Neural cell (in vitro differentiated cells): ENCODE data around the gene PRDM15. TPM values are rescaled to one million over a fixed set of nuclear protein-coding genes. Genes with fewer than 3 reads are reported as not detected.

Source experiments
- H2AFZ ChIP-seq: fragments of 200-600, 300-800 bp; sonication (generic), shearing (Covaris generic); 2 replicates; pipeline ENCODE4 v1.6.0; 2014; ENCODE audit warnings: low read depth, mild to moderate bottlenecking, antibody characterized with exemption, low read length, moderate library complexity
- H3F3A ChIP-seq: fragments of 200-600 bp; shearing (Covaris generic); 2 replicates; pipeline ENCODE4 v1.6.1; 2016; ENCODE audit warnings: mild to moderate bottlenecking, moderate library complexity, mixed read lengths, antibody characterized with exemption, low read length; ENCODE audit not compliant: insufficient read depth, poor library complexity, severe bottlenecking
- H3K27ac ChIP-seq: fragments of 200-600, 300-800 bp; sonication (generic), shearing (Covaris generic); 2 replicates; pipeline ENCODE4 v1.5.1; 2014; ENCODE audit warnings: mild to moderate bottlenecking, low read length, moderate library complexity
- H3K27me3 ChIP-seq: fragments of 300-800, 200-600 bp; sonication (generic), shearing (Covaris generic); 2 replicates; pipeline ENCODE4 v1.6.0; 2014; ENCODE audit warnings: mild to moderate bottlenecking, low read depth, low read length, moderate library complexity; ENCODE audit not compliant: insufficient read depth
- H3K36me3 ChIP-seq: fragments of 300-800, 200-600 bp; sonication (generic), shearing (Covaris generic); 2 replicates; pipeline ENCODE4 v1.5.1; 2014; ENCODE audit warnings: mild to moderate bottlenecking, antibody characterized with exemption, low read length, moderate library complexity; ENCODE audit not compliant: insufficient read depth
- H3K4me2 ChIP-seq: fragments of 300-800, 200-600 bp; sonication (generic), shearing (Covaris generic); 2 replicates; pipeline ENCODE4 v1.6.0; 2014; ENCODE audit warnings: mild to moderate bottlenecking, low read length
- H3K4me3 ChIP-seq: fragments of 300-800, 200-600 bp; sonication (generic), shearing (Covaris generic); 2 replicates; pipeline ENCODE4 v1.5.1; 2014; ENCODE audit warnings: mild to moderate bottlenecking, low read length, moderate library complexity
- H3K79me2 ChIP-seq: fragments of 200-600 bp; shearing (Covaris generic); replicated peaks from 2 replicates; pipeline ENCODE4 v1.6.0; 2014; ENCODE audit warnings: mild to moderate bottlenecking, low read length, moderate library complexity; ENCODE audit not compliant: insufficient read depth
- H3K9ac ChIP-seq: fragments of 300-800, 200-600 bp; sonication (generic), shearing (Covaris generic); 2 replicates; pipeline ENCODE4 v1.6.1; 2016; ENCODE audit warnings: mild to moderate bottlenecking, low read length, mixed read lengths
- H3K9me2 ChIP-seq: fragments of 200-600 bp; shearing (Covaris generic); 2 replicates; pipeline ENCODE4 v1.6.1; 2016; ENCODE audit warnings: mild to moderate bottlenecking, low read length, mixed read lengths; ENCODE audit not compliant: insufficient read depth
- H3K9me3 ChIP-seq: fragments of 200-600, 300-800 bp; sonication (generic), shearing (Covaris generic); 2 replicates; pipeline ENCODE4 v1.6.1; 2016; ENCODE audit warnings: mild to moderate bottlenecking, mixed run types, low read length, moderate library complexity, mixed read lengths
- H4K20me1 ChIP-seq: fragments of 200-600 bp; shearing (Covaris generic); 2 replicates; pipeline ENCODE4 v1.6.1; 2016; ENCODE audit warnings: mild to moderate bottlenecking, mixed run types; ENCODE audit not compliant: insufficient read depth
- CTCF ChIP-seq: fragments of 450-650 bp; IDR thresholded peaks from 2 replicates; pipeline ENCODE4 v1.5.1; 2014; ENCODE audit warnings: antibody characterized with exemption, mild to moderate bottlenecking, moderate library complexity; ENCODE audit not compliant: poor library complexity, severe bottlenecking
- EP300 ChIP-seq: fragments of 450-650 bp; conservative IDR thresholded peaks from 2 replicates; pipeline ENCODE4 v1.6.1; 2014; ENCODE audit warnings: antibody characterized with exemption, mild to moderate bottlenecking, moderate library complexity; ENCODE audit not compliant: poor library complexity, severe bottlenecking
- EZH2 ChIP-seq: fragments of 200-600, 300-800 bp; shearing (Covaris generic), sonication (generic); IDR thresholded peaks from 2 replicates; pipeline ENCODE4 v1.6.1; 2014; ENCODE audit warnings: antibody characterized with exemption, low read length, borderline replicate concordance, mild to moderate bottlenecking; ENCODE audit not compliant: insufficient read depth, poor library complexity, severe bottlenecking
- MXI1 ChIP-seq: fragments of 450-650 bp; conservative IDR thresholded peaks from 2 replicates; pipeline ENCODE4 v1.6.1; 2014; ENCODE audit warnings: antibody characterized with exemption, mild to moderate bottlenecking; ENCODE audit not compliant: poor library complexity, severe bottlenecking
- POLR2AphosphoS5 ChIP-seq: IDR thresholded peaks from 2 replicates; pipeline ENCODE4 v1.6.1; 2012
- RAD21 ChIP-seq: fragments of 450-650 bp; conservative IDR thresholded peaks from 2 replicates; pipeline ENCODE4 v1.6.1; 2014; ENCODE audit warnings: antibody characterized with exemption, mild to moderate bottlenecking, moderate library complexity
- REST ChIP-seq: IDR thresholded peaks from 2 replicates; pipeline ENCODE4 v1.6.1; 2012; ENCODE audit warnings: borderline replicate concordance
- SMC3 ChIP-seq: fragments of 450-650 bp; conservative IDR thresholded peaks from 2 replicates; pipeline ENCODE4 v1.6.1; 2014; ENCODE audit warnings: antibody characterized with exemption, mild to moderate bottlenecking, moderate library complexity; ENCODE audit not compliant: poor library complexity
- TAF1 ChIP-seq: IDR thresholded peaks from 2 replicates; pipeline ENCODE4 v1.6.1; 2012; ENCODE audit warnings: low read depth
- polyA plus RNA-seq: library from polyadenylated mRNA; depleted of rRNA; stranded (reverse); fragments of >200 nt; gene quantifications from 2 replicates; pipeline ENCODE4 v1.2.3, GENCODE V29; 2014

PRDM15 gene
- polyA plus RNA-seq, 1 donor from 2014 or later = 4.1 TPM

GRCh38 chr21:41848533-41848932 is 30.6 kb downstream of the PRDM15 start:
- H3K9me3 ChIP-seq = no peaks in the 10 kb centered on the region
- H3K36me3 ChIP-seq = no peaks in the 10 kb centered on the region
- H3K79me2 ChIP-seq = no peaks in the 10 kb centered on the region
- H3K9me2 ChIP-seq = no peaks in the 10 kb centered on the region
- no peak overlapping the region for H3K4me2 ChIP-seq
- TF ChIP-seq RAD21 (no peak), SMC3 (no peak), REST (no peak), TAF1 (no peak), EZH2 (no peak), MXI1 (no peak), EP300 (no peak), POLR2AphosphoS5 (no peak), CTCF (no peak)
- H4K20me1 ChIP-seq = no peaks in the 10 kb centered on the region
- no peaks in the 10 kb centered on the region for H3K27me3 ChIP-seq
- no peaks in the 10 kb centered on the region for H3F3A ChIP-seq
- H3K4me3 ChIP-seq = no peak overlapping the region
- H2AFZ ChIP-seq = no peak overlapping the region
- H3K9ac ChIP-seq = no peak overlapping the region
- no peak overlapping the region for H3K27ac ChIP-seq

- Histone ChIP-seq H3K9me2 (no peaks in the 10 kb centered on the region), H3K4me3 (no peak overlapping the region), H3K79me2 (no peaks in the 10 kb centered on the region), H3K27me3 (no peaks in the 10 kb centered on the region), H3K9me3 (no peaks in the 10 kb centered on the region), H3K36me3 (no peaks in the 10 kb centered on the region), H3K27ac (no peak overlapping the region), H3K4me2 (no peak overlapping the region), H3K9ac (no peak overlapping the region), H2AFZ (no peak overlapping the region), H4K20me1 (no peaks in the 10 kb centered on the region), H3F3A (no peaks in the 10 kb centered on the region)
- no peak for TF ChIP-seq MXI1
- TF ChIP-seq RAD21 = no peak
- TF ChIP-seq POLR2AphosphoS5 = no peak
- no peak for TF ChIP-seq EZH2
- TF ChIP-seq EP300 = no peak
- TF ChIP-seq SMC3 = no peak
- no peak for TF ChIP-seq TAF1
- TF ChIP-seq CTCF = no peak
These were observed 31.9 kb downstream of the PRDM15 start for GRCh38 chr21:41847066-41847804.
